T-helper 17 cell (primary cell): ENCODE results near the gene GPR18. TPM values are rescaled to one million over a fixed set of nuclear protein-coding genes. Genes with fewer than 3 reads are reported as not detected.
A peak's percentile ranks its signal among the peaks of the same experiment; 100 is the strongest.
"Not testable (repeated sequence)": the region's sequence is repeated elsewhere in the genome, so short reads cannot be mapped to it uniquely, and the experiment has no call there.

Source experiments
- ATAC-seq: fragments of 150-1000 bp; cut with Tn5 transposase; 2 replicates; pipeline ENCODE4 v1.10.0; 2021; ENCODE audit warnings: mild to moderate bottlenecking, moderate library complexity
- DNase-seq, 3 donors: peaks; one replicate each; pipeline versions ENCODE4 v3.0.0 to v3.0.0-alpha.2; 2020 to 2021
- H3K9me3 ChIP-seq: one replicate; pipeline ENCODE4 v1.7.0; 2013; ENCODE audit warnings: low read length, mild to moderate bottlenecking; ENCODE audit not compliant: control insufficient read depth, poor library complexity, severe bottlenecking
- H3K27ac Mint-ChIP-seq: one replicate; pipeline ENCODE4 v1.8.0; 2022; ENCODE audit warnings: mild to moderate bottlenecking, moderate library complexity, mixed read lengths
- H3K27me3 Mint-ChIP-seq: one replicate; pipeline ENCODE4 v1.8.0; 2022; ENCODE audit warnings: mixed read lengths
- H3K36me3 Mint-ChIP-seq: one replicate; pipeline ENCODE4 v1.8.0; 2022; ENCODE audit warnings: low read depth, mixed read lengths
- H3K4me1 Mint-ChIP-seq: one replicate; pipeline ENCODE4 v1.8.0; 2022; ENCODE audit warnings: mild to moderate bottlenecking, mixed read lengths
- H3K4me3 Mint-ChIP-seq: one replicate; pipeline ENCODE4 v1.8.0; 2022; ENCODE audit warnings: mild to moderate bottlenecking, moderate library complexity, mixed read lengths
- total RNA-seq, 4 donors: library from RNA in 2 of 4; stranded (reverse) in 2 of 4; gene quantifications; one replicate each; pipeline ENCODE4 v1.2.3 and lab custom pipeline; 2022 to 2026

GPR18 gene
- total RNA-seq, 2 donors from 2014 or later, result 10.1 to 13.6 TPM

DNA sequence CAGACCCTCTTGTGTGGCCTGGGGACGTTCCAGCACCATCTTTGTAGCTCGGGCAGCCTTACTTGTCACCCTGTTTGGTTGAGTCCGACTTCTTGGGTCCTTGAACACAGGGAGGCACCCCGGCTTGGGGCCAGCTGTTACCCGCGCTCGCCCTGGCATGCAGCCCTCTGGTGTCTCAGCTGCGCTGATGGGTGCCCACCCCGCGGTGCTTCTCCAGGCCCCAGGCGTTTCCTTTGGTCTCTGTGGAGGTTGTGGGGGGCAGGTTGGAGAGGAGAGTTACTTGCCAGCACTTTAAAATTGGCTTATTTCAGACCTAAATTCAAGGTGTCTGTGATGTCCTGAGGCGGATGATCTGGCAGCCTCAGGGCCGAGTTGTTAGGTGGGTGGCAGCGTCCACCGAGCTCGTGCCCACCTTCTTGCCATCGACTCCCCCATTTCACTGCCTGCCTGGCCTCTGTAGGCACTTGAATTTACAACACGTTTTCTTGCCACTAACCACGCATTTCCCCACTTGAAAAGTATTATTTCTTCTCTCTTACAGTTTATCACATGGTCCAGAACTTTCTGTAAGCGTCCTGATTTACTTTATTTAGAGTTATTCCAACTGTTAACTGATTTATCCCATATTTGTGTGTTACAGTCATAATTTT is 40.6 kb downstream of the GPR18 start:
- H3K27ac Mint-ChIP-seq, result peak overlapping the region; percentile 99
- no peaks in the 10 kb centered on the region for H3K27me3 Mint-ChIP-seq
- H3K9me3 ChIP-seq, result no peaks in the 10 kb centered on the region
- H3K4me3 Mint-ChIP-seq, result peak overlapping the region; percentile 74
- ATAC-seq, result no peak
- peaks cover 62% of the 10 kb centered on the region for H3K4me1 Mint-ChIP-seq
- DNase-seq, result no peak
- H3K36me3 Mint-ChIP-seq, result peaks cover 4% of the 10 kb centered on the region

DNA sequence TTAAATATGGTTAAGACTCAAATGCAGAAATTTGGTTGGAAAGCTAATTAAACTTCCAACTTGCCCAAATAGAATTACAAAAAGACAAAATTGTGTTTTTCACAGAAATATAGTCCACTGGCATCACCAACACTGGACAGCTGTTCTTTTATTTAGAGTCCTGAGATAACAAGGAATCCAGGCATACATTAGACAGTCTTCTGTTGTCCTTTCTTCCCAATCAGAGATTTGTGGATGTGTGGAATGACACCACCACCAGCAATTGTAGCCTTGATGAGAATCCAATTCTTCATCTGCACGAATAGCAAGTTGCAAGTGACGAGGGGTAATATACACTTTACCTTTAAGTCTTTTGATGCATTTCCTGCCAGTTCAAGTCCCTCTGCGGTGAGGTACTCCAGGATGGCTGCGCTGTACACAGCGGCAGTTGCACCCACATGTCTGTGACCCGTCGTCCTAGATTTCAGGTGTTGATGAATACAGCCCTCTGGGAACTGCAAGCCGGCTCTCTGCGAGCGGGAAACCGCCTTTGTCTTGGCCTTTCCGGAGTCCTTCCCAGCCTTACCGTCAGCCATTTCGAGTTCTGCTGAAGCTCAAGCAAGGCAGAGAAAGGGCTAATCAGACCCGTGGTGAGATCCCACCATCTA is 42.9 kb downstream of the GPR18 start:
- Mint-ChIP-seq H3K27ac (peak overlapping the region; percentile 99), H3K4me3 (peak overlapping the region; percentile 91), H3K4me1 (peaks cover 52% of the 10 kb centered on the region), H3K36me3 (no peaks in the 10 kb centered on the region), H3K27me3 (no peaks in the 10 kb centered on the region)
- ATAC-seq (peak; percentile 81), DNase-seq (peak; percentile 49 to 66 (median 59))
- H3K9me3 ChIP-seq, result no peaks in the 10 kb centered on the region

DNA sequence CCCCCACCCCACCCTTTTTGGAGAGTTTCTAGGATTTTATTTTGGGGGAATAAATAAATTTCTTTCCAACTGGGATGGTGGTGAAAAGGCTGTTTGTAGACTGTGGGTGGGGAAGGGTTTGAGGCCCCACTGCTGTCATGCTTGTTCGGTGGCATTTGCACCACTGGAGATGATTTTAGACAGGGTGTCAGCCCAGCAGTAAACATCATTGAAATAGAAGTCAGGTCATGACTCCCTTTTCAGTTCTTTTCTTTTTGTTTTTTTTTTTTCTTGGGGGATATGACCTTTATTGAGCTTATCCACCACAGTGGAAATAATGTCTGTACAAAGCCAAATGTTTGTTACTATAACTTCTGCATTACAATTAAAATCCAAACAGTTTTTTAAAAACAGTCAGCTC is 43.4 kb downstream of the GPR18 start:
- DNase-seq (no peak), ATAC-seq (no peak)
- peaks cover 54% of the 10 kb centered on the region for H3K4me1 Mint-ChIP-seq

DNA sequence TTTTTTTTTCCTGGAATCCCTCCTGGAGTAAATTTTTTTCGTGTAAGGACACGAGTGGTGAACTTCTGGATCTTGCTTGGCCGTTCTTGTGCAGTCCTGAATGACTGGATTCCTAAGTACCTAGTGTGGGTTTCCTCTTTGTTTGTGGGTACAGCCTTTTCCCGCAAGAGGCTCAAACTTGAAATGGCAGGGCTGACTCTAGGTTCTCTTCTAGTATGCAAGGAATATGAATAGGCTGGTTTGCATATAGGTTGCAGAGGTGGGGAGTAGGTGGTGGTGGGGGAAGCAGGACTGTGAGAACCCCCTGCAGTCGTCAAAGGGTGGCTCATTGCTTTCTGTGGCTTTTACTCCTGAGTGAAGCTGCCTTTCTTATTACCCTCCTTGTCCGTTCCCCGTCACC is 43.9 kb downstream of the GPR18 start:
- Mint-ChIP-seq H3K36me3 (no peaks in the 10 kb centered on the region), H3K27me3 (no peaks in the 10 kb centered on the region), H3K4me3 (peak overlapping the region; percentile 91), H3K4me1 (peaks cover 55% of the 10 kb centered on the region), H3K27ac (peak overlapping the region; percentile 99)
- DNase-seq, result no peak
- ATAC-seq, result peak; percentile 10
- no peaks in the 10 kb centered on the region for H3K9me3 ChIP-seq

More for the DNA sequence above, 43.4 kb downstream of the GPR18 start:
- Mint-ChIP-seq H3K4me3 (peak overlapping the region; percentile 91), H3K27ac (peak overlapping the region; percentile 99), H3K36me3 (no peaks in the 10 kb centered on the region), H3K27me3 (no peaks in the 10 kb centered on the region)
- H3K9me3 ChIP-seq, result no peaks in the 10 kb centered on the region

DNA sequence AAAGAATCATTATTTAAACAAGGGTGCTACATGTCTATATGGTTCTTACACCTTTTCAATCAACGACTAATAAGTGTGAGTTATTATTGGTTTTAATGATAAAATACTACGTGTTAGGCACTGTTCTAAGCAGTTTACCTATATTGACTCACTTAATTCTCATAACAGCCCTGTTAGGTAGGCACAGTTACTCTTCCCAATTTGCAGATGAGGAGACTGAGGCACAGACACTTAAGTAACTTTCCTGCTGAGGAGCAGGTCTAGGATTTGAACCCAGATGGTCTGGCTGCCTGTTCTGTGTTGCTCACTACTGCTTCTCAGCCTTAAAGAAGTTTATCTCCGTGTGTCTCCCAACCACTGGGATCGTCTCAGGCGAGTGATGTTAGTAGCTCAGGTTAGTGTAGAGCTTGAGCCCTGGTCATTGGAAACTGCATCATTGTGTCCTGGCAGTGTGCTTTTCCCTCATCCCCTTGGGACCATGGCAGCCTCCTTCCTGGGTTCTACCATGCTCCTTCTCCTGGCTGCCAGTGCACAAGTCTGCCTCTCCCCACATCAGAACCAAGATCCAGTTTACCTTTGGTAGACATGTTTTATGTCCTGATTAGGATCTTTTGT is 46.7 kb downstream of the GPR18 start:
- no peak for ATAC-seq
- no peak for DNase-seq
- no peaks in the 10 kb centered on the region for H3K9me3 ChIP-seq
- Mint-ChIP-seq H3K4me1 (peaks cover 56% of the 10 kb centered on the region), H3K36me3 (peaks cover 4% of the 10 kb centered on the region), H3K4me3 (no peak overlapping the region), H3K27ac (peak overlapping the region; percentile 37), H3K27me3 (no peaks in the 10 kb centered on the region)

DNA sequence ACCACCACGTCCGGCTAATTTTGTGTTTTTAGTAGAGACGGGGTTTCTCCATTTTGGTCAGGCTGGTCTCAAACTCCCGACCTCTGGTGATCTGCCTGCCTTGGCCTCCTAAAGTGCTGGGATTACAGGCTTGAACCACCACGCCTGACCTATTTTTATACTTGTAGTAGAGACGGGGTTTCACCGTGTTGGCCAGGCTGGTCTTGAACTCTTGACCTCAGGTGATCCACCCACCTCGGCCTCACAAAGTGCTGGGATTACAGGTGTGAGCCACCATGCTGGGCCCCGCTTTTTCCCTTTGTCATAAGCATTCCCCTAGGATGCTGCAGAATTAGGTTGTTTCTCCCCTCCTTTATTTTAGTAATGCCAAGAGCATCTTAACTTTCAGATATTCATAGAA is 47.6 kb downstream of the GPR18 start:
- Mint-ChIP-seq H3K4me1 (peaks cover 62% of the 10 kb centered on the region), H3K27ac (peak overlapping the region; percentile 37)
- H3K27me3 Mint-ChIP-seq, ATAC-seq, DNase-seq, H3K9me3 ChIP-seq, H3K36me3 Mint-ChIP-seq, H3K4me3 Mint-ChIP-seq: not testable (repeated sequence)

DNA sequence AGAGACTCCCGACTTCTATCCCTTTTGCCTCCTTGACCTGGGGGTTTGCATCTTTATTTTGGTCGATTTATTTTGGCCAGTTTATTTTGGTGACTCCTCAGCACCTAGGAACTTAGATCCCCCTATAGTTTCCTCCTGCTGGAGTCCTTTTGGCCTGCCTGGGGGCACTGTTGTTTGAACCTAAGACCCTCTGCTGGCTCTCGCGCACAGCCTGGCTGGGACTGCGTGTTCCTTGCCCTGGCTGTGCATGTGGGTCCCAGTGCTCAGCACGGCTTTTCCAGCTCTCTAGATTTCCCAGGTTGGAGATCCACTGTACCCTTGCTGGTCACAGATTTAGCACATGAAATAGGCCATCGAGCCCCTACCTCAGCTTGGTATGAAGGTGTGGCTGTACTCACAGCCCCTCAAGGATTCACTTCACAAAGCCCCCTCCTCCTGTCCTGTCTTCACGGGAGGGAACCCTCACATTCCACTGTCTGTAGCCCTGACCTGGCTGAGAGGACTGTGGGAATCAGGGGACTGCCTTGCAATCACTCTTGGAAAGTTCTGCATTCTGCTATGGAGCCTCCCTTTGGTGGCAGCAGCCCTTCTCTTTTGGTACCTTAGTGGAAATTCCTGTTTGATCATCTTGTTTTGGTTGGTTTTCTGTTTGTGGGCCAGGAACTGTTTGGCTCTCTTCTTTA is 49.2 kb downstream of the GPR18 start:
- Mint-ChIP-seq H3K27me3 (no peaks in the 10 kb centered on the region), H3K27ac (peak overlapping the region; percentile 87), H3K4me1 (peaks cover 62% of the 10 kb centered on the region), H3K4me3 (peak overlapping the region; percentile 25), H3K36me3 (peaks cover 12% of the 10 kb centered on the region)
- DNase-seq (no peak), ATAC-seq (no peak)
- H3K9me3 ChIP-seq, result no peaks in the 10 kb centered on the region

DNA sequence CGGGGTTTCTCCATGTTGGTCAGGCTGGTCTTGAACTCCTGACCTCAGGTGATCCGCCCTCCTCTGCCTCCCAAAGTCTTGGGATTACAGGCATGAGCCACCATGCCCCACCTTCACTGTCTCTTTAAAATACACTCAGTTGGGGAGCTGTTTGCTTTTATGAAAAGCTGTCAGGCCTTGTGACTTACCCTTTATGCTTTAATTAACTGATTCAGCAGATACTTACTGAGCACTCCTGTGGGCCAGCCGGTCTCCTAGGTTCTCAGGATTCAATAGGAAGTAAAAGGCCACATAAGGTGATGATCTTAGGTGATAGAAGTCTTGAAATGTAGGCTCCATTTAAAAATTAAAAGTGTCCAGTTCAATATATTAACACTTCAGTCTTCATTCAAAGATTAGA is 50.0 kb downstream of the GPR18 start:
- Mint-ChIP-seq H3K27me3 (no peaks in the 10 kb centered on the region), H3K36me3 (peaks cover 12% of the 10 kb centered on the region), H3K27ac (peak overlapping the region; percentile 87), H3K4me3 (no peak overlapping the region), H3K4me1 (peaks cover 68% of the 10 kb centered on the region)
- ATAC-seq, result no peak
- DNase-seq, result no peak
- H3K9me3 ChIP-seq, result no peaks in the 10 kb centered on the region

DNA sequence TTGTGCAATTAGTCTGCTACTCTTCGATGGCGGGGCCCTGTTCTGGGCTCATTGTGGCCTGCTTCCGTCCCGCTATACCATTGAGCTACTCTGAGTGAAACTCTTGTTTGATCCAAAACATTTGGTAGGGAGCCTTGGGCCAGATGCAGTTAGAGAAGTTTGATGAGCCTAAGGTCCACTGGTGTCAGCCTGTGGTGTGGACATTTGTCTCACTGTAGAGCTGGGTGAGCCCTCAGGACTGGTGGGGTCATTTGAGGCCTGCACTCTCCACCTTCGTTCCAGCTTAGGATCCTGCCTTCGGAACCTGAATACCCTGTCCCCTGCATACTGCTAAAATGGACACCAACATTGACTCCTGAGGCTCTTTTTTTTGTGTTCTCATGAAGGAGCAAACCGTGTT is 50.7 kb downstream of the GPR18 start:
- Mint-ChIP-seq H3K4me1 (peaks cover 72% of the 10 kb centered on the region), H3K4me3 (no peak overlapping the region), H3K36me3 (peaks cover 12% of the 10 kb centered on the region), H3K27ac (peak overlapping the region; percentile 99), H3K27me3 (no peaks in the 10 kb centered on the region)
- no peaks in the 10 kb centered on the region for H3K9me3 ChIP-seq
- DNase-seq (no peak), ATAC-seq (no peak)

DNA sequence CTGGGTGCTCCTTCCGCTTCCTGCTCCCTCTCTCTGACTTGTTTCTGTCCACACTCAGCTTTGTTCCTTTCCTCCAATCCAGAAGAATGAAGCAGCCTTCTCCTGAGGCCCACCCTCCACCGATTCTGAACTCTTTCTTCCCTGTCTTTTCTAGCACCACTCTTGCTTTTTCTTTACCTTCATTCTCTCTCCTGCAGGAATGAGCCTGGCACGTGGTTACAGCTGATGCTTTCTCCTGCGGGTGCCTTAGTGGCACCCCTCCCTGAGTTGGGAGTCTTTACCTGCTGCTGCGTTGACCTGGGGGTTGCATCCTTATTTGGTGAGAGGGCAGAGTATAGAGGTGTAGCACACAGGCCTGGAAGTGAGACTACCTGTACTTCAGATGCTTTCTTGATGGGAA is 51.3 kb downstream of the GPR18 start:
- H3K36me3 Mint-ChIP-seq, result peaks cover 12% of the 10 kb centered on the region
- peaks cover 75% of the 10 kb centered on the region for H3K4me1 Mint-ChIP-seq
- peak overlapping the region; percentile 87 for H3K4me3 Mint-ChIP-seq
- no peak for DNase-seq
- no peaks in the 10 kb centered on the region for H3K9me3 ChIP-seq
- ATAC-seq, result no peak
- H3K27me3 Mint-ChIP-seq, result no peaks in the 10 kb centered on the region
- peak overlapping the region; percentile 99 for H3K27ac Mint-ChIP-seq

DNA sequence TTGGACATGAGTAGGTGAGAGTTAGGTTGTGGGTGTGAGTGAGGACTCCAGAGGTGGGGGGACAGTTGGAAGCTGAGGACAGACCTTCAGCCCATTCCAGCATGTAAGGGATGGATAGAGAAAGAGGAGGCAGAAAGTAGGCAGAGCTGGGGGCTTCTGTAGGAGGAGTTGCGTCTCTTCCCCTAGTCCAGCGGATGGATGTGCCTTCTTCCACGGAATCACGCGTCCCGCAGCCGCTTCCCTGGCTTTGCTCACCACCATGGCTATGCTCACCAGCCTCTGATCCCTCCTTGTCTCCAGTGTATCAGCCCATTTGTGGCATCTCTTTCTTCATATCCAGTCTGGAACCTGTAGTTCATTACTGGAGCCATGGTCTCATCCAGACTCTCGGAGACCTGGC is 52.0 kb downstream of the GPR18 start:
- Mint-ChIP-seq H3K27ac (peak overlapping the region; percentile 99), H3K36me3 (peaks cover 14% of the 10 kb centered on the region), H3K27me3 (no peaks in the 10 kb centered on the region), H3K4me1 (peaks cover 75% of the 10 kb centered on the region), H3K4me3 (peak overlapping the region; percentile 89)
- ATAC-seq (no peak), DNase-seq (no peak)
- no peaks in the 10 kb centered on the region for H3K9me3 ChIP-seq

DNA sequence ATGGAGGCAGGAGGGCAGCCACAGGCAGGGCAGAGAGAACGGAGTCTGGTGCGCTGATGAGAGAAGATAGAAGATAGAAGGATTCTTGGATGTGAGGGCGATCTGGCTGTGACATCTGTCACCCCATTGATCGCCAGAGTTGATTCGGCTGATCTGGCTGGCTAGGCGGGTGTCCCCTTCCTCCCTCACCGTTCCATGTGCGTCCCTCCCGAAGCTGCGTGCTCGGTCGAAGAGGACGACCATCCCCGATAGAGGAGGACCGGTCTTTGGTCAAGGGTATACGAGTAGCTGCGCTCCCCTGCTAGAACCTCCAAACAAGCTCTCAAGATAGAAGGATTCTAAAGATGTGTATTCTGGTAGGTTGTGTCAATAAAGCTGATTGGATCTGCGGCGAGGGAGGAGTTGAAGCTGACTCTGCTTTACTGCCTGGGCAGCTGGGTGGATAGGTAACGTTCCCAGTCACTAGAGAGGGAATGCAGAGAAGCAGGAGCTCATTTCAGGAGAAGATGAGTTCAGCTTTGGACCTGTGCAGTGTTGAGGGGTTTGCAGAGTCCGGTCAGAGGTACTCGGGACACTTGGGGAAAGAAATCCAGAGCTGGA is 52.5 kb downstream of the GPR18 start:
- peak overlapping the region; percentile 99 for H3K27ac Mint-ChIP-seq
- H3K27me3 Mint-ChIP-seq, result no peaks in the 10 kb centered on the region
- H3K36me3 Mint-ChIP-seq, result peaks cover 14% of the 10 kb centered on the region
- H3K9me3 ChIP-seq, result no peaks in the 10 kb centered on the region
- DNase-seq (no peak), ATAC-seq (no peak)
- H3K4me1 Mint-ChIP-seq, result peaks cover 75% of the 10 kb centered on the region
- peak overlapping the region; percentile 89 for H3K4me3 Mint-ChIP-seq
